HL-60/S4 treated with phorbol 12-myristate 13-acetate at 8.2 ng/mL for 4 days and 3 days (cell line): ENCODE data around the gene NBAS.
"Not testable (repeated sequence)": the region's sequence is repeated elsewhere in the genome, so short reads cannot be mapped to it uniquely, and the experiment has no call there.

ENCODE experiments used
- in situ Hi-C: fragments of 300-500 bp; cut with MboI; formaldehyde crosslinking; loops from 2 replicates; pipeline ENCODE4 v1.15.0; 2022; ENCODE audit warnings: low sequenced_read_pairs

Gene NBAS

DNA sequence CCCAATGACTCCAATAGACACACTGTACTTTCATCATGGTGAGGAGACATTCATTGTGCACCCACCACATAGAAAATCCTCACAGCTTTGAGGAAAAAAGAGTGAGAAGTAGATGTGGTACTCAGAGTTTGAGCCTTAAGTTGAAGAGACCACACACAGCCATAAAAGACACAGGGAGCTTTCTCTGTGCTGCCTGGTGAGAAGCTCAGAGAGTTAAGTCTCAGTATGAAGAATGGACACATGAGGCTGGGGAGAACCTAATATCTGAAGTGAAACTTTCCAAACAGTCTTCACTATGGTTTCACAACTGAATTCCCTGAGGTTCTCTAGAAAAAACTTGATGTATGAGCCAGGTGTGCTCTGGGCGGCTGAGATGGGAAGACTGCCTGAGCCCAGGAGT, 237.9 kb downstream of the NBAS start:
- in situ Hi-C loops, result no loop called here

DNA sequence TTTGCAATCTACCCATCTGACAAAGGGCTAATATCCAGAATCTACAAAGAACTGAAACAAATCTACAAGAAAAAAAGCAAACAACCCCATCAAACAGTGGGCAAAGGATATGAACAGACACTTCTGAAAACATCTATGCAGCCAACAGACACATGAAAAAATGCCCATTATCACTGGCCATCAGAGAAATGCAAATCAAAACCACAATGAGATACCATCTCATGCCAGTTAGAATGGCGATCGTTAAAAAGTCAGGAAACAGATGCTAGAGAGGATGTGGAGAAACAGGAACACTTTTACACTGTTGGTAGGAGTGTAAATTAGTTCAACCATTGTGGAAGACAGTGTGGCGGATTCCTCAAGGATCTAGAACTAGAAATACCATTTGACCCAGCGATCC, 239.7 kb downstream of the NBAS start:
- in situ Hi-C loops, result not testable (repeated sequence)

DNA sequence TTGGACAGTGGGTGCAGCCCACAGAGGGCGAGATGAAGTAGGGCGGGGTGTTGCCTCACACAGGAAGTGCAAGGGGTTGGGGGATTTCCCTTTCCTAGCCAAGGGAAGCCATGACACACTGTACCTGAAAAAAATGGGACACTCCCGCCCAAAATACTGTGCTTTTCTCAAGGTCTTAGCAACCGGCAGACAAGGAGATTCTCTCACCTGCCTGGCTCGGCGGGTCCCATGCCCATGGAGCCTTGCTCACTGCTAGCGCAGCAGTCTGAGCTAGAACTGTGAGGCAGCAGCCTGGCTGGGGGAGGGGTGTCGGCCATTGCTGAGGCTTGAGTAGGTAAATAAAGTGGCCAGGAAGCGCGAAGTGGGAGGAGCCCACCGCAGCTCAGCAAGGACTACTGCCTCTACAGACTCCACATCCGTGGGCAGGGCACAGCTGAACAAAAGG, 244.7 kb downstream of the NBAS start:
- in situ Hi-C loops, result no loop called here

DNA sequence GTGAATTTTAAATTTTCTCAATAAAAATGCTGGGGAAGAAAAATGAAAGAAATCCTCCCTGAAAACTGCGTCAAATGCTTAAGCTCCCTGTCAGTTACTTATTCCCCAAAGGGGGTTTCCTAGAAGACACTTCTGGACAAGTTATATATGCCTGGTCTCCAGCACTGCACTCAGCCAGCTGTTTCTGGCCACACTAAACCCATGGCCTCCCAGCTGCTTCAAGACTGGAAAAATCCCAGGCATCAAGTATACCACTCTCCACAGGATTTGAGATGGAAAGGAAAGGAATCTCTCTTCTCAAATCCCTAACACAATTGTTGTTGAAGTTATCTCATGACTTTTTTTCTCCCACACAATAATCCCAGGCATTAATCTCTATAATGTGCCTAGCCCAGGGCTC, 245.7 kb downstream of the NBAS start:
- in situ Hi-C loops, result no loop called here

DNA sequence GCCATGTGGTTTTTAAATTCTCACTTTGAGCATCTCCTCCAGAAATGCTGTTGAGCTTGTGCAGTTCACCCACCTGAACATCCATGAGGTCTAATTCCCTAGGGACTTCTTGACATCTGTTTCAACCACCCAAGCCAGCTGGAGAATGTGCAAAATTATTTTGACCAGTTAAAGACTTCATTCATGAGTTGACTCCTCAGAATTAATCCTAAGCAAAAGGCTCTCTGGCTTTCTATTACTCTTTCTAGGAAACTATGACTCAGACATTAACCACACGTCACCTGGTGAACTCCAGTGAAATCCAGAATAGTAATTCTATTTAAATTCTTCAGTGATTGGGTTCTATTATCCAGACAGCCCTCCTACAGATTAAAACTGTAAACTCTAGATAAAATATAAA, 247.5 kb downstream of the NBAS start:
- in situ Hi-C loops, result no loop called here

DNA sequence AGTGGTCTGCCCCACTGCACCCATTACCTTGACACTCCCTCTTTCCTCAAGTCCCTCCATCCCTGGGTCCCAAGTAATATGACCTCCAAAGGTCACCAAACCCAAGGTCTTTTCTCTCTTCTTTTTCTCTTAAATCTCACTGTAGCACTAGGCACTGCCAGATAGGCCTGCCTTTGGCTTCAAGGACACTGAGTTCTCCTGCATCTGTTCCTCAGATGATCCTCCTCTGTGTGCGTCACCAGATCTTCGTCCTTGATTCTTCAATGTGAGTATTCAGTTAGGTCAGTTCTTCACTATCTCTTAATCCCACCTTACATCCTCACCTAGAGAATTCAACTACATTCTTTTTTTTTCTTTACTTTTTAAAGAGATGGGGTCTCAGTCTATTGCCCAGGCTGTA, 249.2 kb downstream of the NBAS start:
- in situ Hi-C loops, result no loop called here

DNA sequence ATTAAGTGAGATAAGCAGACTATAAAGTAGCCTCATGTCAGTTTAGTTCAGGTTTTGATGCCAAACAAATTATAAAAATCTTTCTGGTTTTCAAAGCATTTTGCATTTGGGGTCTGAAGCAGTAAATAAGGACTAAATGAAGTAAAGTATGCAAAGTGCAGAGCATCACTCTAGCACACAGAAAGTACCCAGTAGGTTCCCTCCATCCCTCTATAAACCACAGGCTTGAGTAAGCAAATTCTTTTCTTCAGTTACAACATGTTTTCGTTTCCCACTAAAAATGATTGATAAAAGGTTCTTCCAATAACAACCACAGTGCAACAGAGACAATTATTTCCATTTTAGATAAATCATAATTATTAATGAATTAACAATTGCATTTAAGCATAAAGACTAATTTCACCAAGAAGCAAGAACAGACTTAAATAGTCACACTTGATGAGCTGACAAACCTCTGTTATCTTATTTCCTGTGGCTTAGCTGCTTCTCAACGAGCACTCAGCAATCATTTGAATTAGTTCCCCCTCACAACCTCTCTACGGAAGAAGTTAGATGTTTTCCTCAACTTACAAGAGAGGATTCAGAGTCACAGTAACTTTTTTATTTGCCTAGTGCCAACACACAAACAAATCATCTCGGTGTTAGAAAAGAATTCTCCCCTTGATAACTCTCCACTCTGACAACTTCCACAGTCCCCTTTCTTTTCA, 249.8 kb downstream of the NBAS start:
- in situ Hi-C loops, result no loop called here

DNA sequence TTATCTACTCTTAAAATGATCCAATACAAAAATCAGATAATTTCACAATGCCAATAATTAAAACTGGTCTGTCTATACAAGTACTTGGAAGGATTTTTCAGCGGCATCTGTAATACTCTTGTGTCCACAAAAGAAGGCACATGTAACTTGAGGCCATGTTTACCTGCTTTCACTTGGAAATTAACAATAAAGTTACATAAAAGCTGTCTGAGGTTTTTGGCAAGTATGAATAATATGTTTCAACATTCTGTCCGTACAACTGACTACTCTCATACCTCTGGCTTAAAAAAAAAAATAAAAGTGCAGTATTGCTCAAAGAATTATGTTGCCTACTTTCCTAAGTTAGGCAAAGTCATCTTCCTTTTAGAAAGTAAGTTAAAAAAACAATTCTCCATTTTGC, 253.6 kb downstream of the NBAS start:
- in situ Hi-C loops, result no loop called here

DNA sequence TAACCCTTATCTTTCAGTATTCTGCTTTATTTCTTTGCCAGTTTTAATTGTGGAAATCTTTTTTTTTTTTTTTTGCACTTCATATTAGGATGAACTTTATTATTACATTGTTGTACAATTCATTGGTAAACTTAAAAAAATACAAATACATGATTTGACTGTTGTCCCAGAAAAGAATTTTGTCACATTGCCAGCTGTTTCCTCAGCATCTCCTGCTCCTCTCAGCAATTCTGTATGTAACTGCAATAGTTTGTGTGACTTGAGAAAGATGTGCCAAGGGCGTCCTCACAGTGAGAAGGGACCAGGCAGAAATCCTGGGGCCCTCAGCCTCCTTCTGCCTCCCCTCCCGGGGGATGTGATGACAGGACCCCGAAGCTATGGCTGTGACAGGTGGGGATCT, 254.4 kb downstream of the NBAS start:
- in situ Hi-C loops, result no loop called here

DNA sequence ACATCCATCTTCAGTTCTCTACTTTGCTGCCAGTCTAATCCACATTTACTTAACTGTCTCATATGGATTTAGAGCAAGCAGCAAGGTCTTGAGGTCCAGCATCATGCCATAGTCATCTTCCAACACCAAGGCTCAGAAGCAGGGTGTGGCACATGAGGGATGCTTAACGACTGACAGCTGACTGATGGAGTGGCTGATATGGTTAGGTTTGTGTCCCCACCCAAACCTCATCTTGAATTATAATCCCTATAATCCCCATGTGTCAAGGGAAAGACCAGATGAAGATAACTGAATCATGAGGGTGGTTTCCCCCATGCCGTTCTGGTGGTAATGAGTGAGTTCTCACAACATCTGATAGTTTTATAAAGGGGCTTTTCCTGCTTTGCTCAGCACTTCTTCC, 257.3 kb downstream of the NBAS start:
- in situ Hi-C loops, result no loop called here

DNA sequence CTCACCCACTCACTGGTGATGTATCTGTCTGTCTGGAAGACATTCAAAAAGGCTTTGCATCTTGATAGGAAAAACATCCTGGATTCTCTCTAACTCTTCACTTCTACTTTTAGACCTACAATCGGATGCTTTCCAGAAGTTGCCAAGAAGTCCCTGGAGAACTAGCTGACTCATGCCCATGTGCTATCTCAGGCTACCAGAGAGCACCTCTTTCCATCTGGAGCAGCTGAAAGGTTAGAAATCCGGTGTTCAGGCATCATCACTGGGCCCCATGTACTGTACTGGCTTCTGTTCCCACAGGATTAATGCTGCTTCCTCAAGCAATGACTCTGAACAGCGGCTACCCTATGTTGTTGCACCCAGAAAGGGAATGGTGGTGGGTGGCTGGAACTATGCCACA, 259.0 kb downstream of the NBAS start:
- in situ Hi-C loops, result no loop called here

DNA sequence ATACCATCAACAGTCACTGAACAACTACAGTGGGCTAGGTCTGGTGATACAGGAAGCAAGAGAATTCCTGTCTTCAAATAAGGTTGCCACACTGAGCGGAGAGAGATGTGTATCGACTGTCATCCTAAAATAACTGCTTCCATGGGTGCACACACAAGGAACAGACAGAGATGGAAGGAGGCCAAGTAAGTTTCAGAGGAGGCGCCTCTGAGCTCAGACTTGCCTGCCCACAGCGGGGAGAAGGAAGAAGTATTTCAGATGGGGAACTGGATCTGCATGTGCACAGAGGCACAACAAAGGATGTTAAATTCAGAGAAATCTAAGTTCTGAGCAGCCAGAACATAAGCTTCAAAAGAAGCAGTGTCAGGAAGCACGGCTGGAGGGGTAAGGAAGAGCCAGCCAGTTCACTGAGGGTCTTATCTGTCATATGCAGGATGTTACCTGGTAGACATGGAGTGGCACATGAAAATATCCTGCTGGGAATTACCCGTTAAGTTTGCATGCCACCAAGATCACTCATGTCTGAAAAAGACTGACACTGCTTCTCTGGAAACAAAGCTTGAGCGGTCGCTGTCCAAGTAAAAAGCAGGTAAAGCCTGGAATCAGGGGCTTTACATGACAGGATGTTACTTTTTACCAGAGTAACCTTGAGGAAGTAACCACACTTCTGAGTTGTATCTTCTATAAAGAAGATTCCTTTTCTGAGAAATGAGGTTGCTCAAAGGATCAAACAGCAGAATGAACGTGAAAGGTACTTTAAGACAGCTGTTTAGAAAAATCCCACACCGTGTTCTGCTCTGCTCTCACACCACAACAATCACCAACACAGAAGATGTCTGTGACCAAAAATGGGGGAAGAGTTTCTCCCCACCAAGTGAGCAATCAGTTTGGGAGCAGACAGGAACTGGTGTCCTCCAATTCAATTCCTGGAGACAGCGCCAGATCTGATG, 260.2 kb downstream of the NBAS start:
- in situ Hi-C loops, result no loop called here

DNA sequence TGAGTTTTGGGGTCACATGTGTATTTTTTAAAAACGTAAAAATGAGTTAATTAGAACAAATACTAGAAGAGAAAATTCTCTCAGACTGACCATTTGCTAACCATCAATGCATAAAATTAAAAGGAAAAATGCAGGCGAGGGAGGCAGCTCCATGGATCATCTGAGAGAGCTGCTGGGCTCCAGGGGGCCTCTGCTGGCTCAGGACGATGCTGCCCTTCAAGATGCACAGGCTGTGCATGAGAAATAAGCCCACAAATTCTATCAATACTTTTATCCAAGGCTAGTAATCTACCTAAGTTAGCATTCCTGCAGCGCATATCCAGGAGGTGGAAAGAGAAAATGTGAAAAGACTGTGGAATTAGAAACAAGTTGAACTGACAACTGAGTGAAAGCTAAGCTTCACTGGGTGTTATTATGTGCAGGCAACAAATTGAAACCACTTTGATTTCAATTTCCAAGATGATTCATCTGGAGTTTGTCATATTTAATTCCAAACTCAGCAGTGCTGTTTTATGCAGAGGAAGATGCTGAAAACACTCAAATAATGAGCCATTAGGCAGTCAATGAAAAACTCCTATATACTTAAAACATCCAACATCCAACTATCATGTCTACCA, 261.1 kb downstream of the NBAS start:
- in situ Hi-C loops, result no loop called here

DNA sequence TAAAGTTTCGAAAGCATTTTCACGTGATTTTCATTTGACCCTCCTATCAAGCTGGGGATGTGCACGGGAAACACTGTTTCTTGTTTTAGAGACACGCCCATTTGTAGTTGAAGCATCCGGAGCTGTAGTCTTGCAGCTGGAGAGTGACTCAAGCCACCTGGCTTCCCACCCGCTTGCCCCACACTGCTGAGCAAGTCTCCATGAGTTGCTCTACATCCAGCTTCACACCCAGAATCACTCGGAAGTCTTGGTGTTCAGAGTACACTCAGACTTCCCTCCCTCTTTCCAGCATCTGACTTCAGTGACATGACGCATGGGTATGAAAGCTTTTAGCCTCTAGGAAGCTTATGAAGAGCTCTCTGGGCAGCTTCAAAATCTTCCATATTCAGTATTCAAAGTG, 262.4 kb downstream of the NBAS start:
- in situ Hi-C loops, result no loop called here

DNA sequence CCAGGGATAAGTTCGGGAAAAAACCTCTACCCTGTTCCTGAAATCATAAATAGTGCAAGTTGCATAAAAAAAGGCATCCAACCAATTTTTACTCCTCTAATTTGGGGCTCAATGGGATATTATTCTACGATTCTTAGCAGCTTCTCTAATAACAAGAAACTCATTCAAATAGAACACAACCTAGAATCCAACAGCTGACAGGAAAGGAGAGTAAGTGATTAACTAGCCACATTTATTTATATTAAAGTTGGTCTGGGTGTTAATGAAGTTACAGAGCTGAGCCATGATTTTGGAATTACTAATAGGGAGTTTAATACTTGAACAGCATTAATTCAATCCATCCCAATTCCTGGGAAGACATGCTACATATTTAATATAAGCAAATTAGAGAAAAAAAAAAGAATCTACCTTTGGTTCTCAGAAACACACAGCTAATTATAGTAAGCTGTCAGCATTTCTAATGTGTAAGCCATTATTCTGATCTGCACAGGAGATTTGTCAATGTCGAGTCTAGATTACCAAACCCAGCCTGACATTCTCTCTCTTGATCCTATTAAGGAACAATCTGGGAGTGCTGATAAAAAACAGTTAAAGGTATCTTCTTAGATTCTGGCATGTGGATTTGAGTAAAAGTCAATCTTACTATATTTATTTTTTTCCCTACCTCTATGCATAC, 267.7 kb downstream of the NBAS start:
- in situ Hi-C loops, result no loop called here

DNA sequence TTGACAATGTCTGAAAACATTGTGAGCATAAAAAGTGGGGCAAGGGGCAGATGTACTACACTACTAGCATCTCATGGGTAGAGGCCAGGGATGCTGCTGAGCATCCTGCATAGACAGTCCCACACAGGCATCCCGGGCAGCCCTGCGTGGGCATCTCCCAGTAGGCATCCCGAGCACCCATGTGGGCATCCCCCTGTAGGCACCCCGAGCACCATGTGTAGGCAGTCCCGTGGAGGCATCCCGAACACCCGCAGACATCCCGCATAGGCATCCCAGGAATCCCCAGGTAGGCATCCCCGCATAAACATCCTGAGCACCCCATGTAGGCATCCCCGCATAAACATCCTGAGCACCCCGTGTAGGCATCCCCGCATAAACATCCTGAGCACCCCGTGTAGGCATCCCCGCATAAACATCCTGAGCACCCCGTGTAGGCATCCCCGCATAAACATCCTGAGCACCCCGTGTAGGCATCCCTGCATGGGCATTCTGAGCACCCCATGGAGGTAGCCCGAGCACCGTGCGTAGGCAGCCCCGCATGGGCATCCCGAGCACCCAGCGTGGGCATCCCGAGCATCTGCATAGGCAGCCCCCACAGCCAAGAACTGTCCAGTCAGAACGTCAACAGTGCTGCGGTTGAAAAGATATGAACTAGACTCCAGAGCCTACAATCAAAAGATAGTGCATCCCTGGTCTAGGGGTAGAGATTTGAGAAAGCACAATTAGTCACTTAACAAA, 273.5 kb downstream of the NBAS start:
- in situ Hi-C loops, result no loop called here

DNA sequence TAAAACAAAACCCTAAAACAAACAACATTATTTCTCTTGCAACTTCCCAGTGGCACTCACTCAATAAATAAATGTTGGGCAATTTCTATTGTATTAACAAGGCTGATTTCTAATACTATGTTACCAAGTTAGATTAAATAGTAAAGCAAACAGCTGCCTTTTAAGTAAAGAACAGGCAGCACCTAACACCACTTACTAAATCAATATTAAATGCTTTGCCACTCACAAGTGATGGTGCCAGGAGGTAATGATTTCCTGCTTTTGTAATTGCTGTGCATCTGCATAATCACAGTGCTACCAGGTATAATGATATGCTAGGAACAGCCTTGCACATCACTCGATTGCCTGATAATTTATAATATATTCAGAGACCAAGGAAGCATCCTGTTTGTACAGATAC, 276.5 kb downstream of the NBAS start:
- in situ Hi-C loops, result no loop called here

DNA sequence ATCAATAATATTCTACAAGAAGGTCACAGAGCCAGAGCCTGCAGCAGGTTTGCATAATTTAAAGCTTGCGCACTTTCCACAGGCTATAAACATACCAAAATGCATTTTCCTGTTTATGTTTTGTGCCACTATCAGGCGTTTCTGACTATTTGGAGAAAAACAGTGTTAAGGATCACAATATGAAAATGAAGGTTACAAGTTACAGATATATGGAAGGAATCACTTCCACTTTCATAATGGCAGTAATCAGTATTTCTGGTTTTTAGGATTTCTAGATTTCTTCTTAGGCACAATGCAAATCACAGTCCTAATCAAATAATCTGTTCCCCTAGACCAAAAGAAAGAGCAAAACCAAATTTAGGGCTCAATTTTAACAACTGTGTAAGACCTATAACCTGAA, 279.5 kb downstream of the NBAS start:
- in situ Hi-C loops, result no loop called here

DNA sequence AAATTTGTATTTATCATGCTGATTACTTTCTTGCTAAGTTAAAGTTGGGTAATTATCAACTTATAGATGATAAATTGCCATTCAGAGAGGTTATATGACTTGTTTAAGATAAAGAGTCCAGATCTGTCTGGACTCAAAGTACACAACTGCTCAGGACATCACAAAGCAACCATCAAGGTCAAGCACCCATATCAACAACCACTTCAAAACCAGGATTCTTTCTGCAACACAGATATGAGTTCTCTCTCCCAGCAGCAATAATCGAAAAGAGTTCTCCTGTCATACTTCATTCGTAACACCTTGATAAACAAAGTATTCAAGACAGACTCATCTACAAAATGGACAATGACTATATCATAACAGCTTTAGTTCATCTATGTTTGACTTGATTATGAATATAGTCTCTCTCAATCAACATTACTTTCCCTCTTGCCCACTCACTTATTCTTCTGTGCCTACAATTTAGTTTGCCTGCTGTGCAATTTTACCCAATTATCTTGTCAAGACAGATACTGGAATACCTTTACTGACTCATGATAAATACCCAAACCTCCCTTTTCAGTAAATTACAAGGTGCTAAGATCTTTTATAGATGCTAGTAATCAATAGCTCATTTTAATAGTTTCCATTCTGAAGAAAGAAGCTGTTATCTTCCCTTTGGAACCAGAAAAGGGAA, 281.8 kb downstream of the NBAS start:
- in situ Hi-C loops, result no loop called here

DNA sequence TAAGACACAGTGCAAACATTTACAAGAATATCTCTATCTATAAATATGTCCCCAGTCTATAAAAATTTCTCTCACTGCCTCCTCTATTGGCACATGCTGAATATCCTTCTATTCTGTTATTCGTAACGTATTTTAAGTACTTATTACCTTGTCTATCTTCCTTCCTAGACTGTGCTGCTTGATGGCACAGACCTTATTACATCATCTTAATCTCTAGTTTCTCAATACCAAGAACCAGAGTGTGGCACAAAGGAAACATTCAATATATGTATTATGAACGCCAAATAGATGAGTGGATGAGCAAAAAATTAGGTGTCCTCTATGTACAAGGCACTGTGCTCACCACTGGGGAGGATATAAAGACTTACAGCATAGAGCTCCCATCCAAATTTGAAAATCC, 282.8 kb downstream of the NBAS start:
- in situ Hi-C loops, result no loop called here
